GM21717 (cell line): ENCODE results near the gene CCDC121.

ENCODE experiments used
- ATAC-seq: cut with Tn5 transposase; IDR thresholded peaks from one replicate; pipeline ENCODE4 v1.9.1; 2021; ENCODE audit warnings: mild to moderate bottlenecking, moderate library complexity; ENCODE audit not compliant: unreplicated experiment

CCDC121 gene

GRCh38 chr2:27583390-27583915 is 45.4 kb downstream of the CCDC121 start:
- no peak for ATAC-seq

DNA sequence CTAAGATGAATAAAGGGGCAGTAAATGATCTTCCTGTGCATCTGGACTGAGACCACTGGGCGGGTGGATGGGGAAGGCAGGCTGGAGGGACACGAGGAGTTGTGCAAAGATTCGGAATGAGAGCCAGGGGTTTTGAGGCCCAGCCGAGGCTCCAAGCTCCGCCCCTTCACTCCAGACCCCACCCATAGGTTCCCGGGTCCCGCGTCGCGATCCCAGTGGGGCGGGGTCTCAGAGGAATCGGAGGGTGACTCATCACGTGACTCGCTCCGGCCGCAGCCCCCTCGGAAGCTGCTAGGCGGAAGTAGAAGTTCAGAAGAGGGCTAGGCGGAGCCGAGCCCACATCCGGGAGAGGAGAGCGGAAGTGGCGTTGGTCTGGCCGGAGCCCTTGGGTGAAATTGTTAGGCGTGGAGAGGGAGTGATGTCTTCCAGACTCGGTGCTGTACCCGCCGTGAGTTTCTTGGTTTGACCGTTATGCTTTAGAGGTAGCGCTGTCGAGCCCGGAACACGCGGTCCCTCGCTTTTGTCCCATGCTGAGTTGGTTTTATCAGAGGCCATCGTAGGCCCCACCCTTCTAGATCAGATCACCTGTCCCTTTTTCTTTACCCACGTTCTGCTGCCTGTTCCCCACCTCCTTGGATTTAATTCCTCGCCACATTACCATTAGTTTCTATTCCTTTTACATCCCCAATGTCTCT is 46.0 kb downstream of the CCDC121 start, which contains the start of gene ZNF512:
Gene ZNF512, plus strand, starts transcription at position 348 of the 695 bp plus-strand sequence. Its CDS starts 71 bp downstream, at position 419.
- ATAC-seq: peak; percentile 88

DNA sequence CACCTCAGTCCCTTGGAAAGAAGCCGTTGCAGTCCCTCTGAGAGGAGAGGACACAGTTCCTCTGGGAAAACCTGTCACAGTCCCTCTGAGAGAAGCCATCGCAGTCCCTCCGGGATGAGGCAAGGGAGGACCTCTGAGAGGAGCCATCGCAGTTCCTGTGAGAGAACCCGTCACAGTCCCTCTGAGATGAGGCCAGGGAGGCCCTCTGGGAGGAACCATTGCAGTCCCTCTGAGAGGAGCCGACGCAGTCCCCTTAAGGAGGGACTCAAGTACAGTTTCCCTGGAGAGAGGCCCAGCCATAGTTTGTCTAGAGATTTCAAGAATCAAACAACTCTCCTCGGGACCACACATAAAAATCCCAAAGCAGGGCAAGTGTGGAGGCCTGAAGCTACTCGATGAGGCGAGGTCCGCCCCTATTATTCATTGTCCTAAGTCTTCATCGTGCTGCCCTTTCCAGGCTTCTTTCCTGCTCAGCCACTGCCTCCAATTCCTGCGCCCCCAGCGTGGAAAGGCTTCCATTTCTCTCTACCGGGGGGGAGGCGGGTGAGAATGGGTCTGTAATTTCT is 46.6 kb downstream of the CCDC121 start:
- ATAC-seq: no peak

- no peak for ATAC-seq
Measured at GRCh38 chr2:27581417-27582128, 47.2 kb downstream of the CCDC121 start.
